Spleen (tissue), 7 donors: ENCODE results near the gene BNIP3.

Experiments
- CTCF ChIP-seq, 11 experiments: fragments of 200-600 bp in 7 of 11; fragments of 450-650 bp in 4 of 11; sonication (generic) in 4 of 11; IDR thresholded peaks in 8 of 11; conservative IDR thresholded peaks in 3 of 11; 1 replicate in 7 of 11; 2 replicates in 4 of 11; pipeline versions ENCODE4 v1.4.0 to v1.8.0; 2016 to 2021; ENCODE audit warnings: antibody characterized with exemption in 11 of 11, inconsistent platforms in 4 of 11, mild to moderate bottlenecking in 1 of 11
- POLR2A ChIP-seq, 3 donors: fragments of 450-650 bp; IDR thresholded peaks; one replicate each; pipeline ENCODE4 v1.5.1; 2017; ENCODE audit warnings: antibody characterized with exemption in 3 of 3, mild to moderate bottlenecking in 1 of 3
- POLR2AphosphoS5 ChIP-seq, 3 donors: sonication (generic); formaldehyde crosslinking; IDR thresholded peaks; one replicate each; pipeline ENCODE4 v1.5.1; 2017; ENCODE audit warnings: antibody characterized with exemption in 3 of 3
- donor health status: DM: no; HTN: no; CAD: no; lungs with moderate emphysema.
- donor health status: DM: no; HTN: no; CAD: no.
- donor health status: DM: no; HTN: no; CAD: no.

GRCh38 chr10:131980321-131980720, 1.4 kb downstream of the BNIP3 start:
- TF ChIP-seq CTCF (IDR thresholded peaks at IDR 0.05 in 8 of 11, conservative IDR thresholded peaks at IDR 0.05 in 3 of 11) (no peak), POLR2AphosphoS5 (IDR thresholded peaks at IDR 0.05) (no peak), POLR2A (IDR thresholded peaks at IDR 0.05) (no peak)
